CD4-positive, CD25-positive, alpha-beta regulatory T cell (primary cell): ENCODE results near the gene TNFRSF14. TPM values are rescaled to one million over a fixed set of nuclear protein-coding genes. Genes with fewer than 3 reads are reported as not detected.

Experiments
- ATAC-seq, 2 donors: fragments of 150-1000 bp; cut with Tn5 transposase; one replicate each; pipeline ENCODE4 v1.10.0; 2021; ENCODE audit warnings: low read depth in 2 of 2, moderate number of reproducible peaks in 2 of 2, moderate library complexity in 1 of 2
- DNase-seq, 3 donors: peaks; one replicate each; pipeline versions ENCODE4 v3.0.0 to v3.0.0-alpha.2; 2012 to 2022; ENCODE audit warnings: mixed read lengths in 1 of 3
- H3K27ac ChIP-seq: one replicate; pipeline ENCODE4 v1.7.0; 2013; ENCODE audit warnings: mild to moderate bottlenecking, low read length; ENCODE audit not compliant: insufficient read depth, poor library complexity, severe bottlenecking
- H3K27me3 ChIP-seq: one replicate; pipeline ENCODE4 v1.7.0; 2013; ENCODE audit warnings: low read length; ENCODE audit not compliant: control insufficient read depth, insufficient read depth
- H3K36me3 ChIP-seq: one replicate; pipeline ENCODE4 v1.7.0; 2013; ENCODE audit warnings: mild to moderate bottlenecking, low read length, moderate library complexity; ENCODE audit not compliant: control insufficient read depth, insufficient read depth
- H3K4me1 ChIP-seq: 2 replicates; pipeline ENCODE4 v1.7.0; 2013; ENCODE audit warnings: mild to moderate bottlenecking, low read length; ENCODE audit not compliant: insufficient read depth, control insufficient read depth, poor library complexity, severe bottlenecking
- H3K4me3 ChIP-seq: one replicate; pipeline ENCODE4 v1.7.0; 2013; ENCODE audit warnings: low read depth, mild to moderate bottlenecking, low read length, moderate library complexity
- H3K9me3 ChIP-seq, 2 experiments: 1 replicate in 1 of 2; 2 replicates in 1 of 2; pipeline ENCODE4 v1.7.0; 2013; ENCODE audit warnings: low read length in 2 of 2, mild to moderate bottlenecking in 1 of 2, moderate library complexity in 1 of 2; ENCODE audit not compliant: control insufficient read depth in 2 of 2
- H3K27ac Mint-ChIP-seq, 3 donors: one replicate each; pipeline ENCODE4 v1.8.0; 2020 to 2022; ENCODE audit warnings: mild to moderate bottlenecking in 3 of 3, mixed read lengths in 3 of 3, moderate library complexity in 2 of 3
- H3K27me3 Mint-ChIP-seq: one replicate; pipeline ENCODE4 v1.8.0; 2022; ENCODE audit warnings: mild to moderate bottlenecking, mixed read lengths
- H3K36me3 Mint-ChIP-seq: one replicate; pipeline ENCODE4 v1.8.0; 2020; ENCODE audit warnings: mixed read lengths
- H3K4me1 Mint-ChIP-seq, 4 donors: one replicate each; pipeline ENCODE4 v1.8.0; 2020 to 2022; ENCODE audit warnings: mixed read lengths in 4 of 4, mild to moderate bottlenecking in 1 of 4
- H3K4me3 Mint-ChIP-seq, 4 donors: one replicate each; pipeline ENCODE4 v1.8.0; 2020 to 2022; ENCODE audit warnings: mild to moderate bottlenecking in 4 of 4, mixed read lengths in 4 of 4, moderate library complexity in 3 of 4
- H3K9me3 Mint-ChIP-seq, 7 donors: one replicate each; pipeline ENCODE4 v1.8.0; 2020 to 2022; ENCODE audit warnings: mixed read lengths in 7 of 7, mild to moderate bottlenecking in 3 of 7, moderate library complexity in 2 of 7
- polyA plus RNA-seq, 4 donors: library from polyadenylated mRNA; unstranded; fragments of 300-500 nt; fragmentation: Illumina TruSeq; gene quantifications; one replicate each; pipeline ENCODE4 v1.2.3, GENCODE V29; 2021
- total RNA-seq: library from RNA; stranded (reverse); gene quantifications from one replicate; pipeline ENCODE4 v1.2.3, GENCODE V29; 2022

TNFRSF14 gene
- total and polyA plus RNA-seq, 5 donors from 2014 or later: 57.3 to 235 (median 74.2) TPM

GRCh38 chr1:2534687-2535441 is 21.3 kb upstream of the TNFRSF14 start:
- no peaks in the 10 kb centered on the region for H3K36me3 Mint-ChIP-seq
- H3K4me3 ChIP-seq: no peak overlapping the region
- ATAC-seq (no peak), DNase-seq (no peak)
- no peaks in the 10 kb centered on the region for H3K36me3 ChIP-seq
- peak overlapping the region in 1 of 4 donors; percentile 29 for H3K4me3 Mint-ChIP-seq
- peaks cover 3% of the 10 kb centered on the region for H3K27me3 ChIP-seq
- H3K27ac Mint-ChIP-seq: peak overlapping the region in 1 of 3 donors; percentile 66
- H3K27me3 Mint-ChIP-seq: peaks cover 42% of the 10 kb centered on the region
- H3K4me1 ChIP-seq: peaks cover 13% of the 10 kb centered on the region
- peaks cover 0 to 10% (median 0%) of the 10 kb centered on the region in 4 donors for H3K4me1 Mint-ChIP-seq
- no peak overlapping the region for H3K27ac ChIP-seq
- H3K9me3 ChIP-seq: no peaks in the 10 kb centered on the region
- H3K9me3 Mint-ChIP-seq: no peaks in the 10 kb centered on the region

DNA sequence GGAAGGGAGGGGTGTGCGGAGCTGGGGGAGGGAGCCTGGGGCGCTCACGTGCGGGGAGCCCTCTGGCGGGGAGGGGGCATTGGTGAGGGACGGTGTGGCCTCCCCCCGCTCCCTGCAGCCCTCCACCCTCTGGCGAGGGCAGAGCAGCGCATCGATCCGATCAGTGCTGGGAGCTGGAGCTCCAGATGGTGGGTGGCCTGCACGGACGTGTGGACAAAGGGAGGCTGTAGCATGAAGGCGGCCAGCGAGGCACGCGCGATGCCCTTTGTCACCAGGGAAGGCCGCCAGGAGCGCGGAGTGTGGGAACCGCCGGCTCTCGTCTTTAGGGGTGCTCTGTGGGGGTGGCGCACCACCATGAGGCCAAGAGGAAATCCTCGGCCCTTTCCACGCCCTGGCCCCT is 20.7 kb upstream of the TNFRSF14 start:
- Mint-ChIP-seq H3K4me1 (peaks cover 0 to 10% (median 0%) of the 10 kb centered on the region in 4 donors), H3K9me3 (no peaks in the 10 kb centered on the region), H3K36me3 (no peaks in the 10 kb centered on the region), H3K4me3 (peak overlapping the region in 1 of 4 donors; percentile 29), H3K27me3 (peaks cover 42% of the 10 kb centered on the region), H3K27ac (no peak overlapping the region)
- Histone ChIP-seq H3K36me3 (no peaks in the 10 kb centered on the region), H3K27ac (no peak overlapping the region), H3K4me3 (no peak overlapping the region), H3K9me3 (no peaks in the 10 kb centered on the region), H3K4me1 (peaks cover 7% of the 10 kb centered on the region), H3K27me3 (peaks cover 3% of the 10 kb centered on the region)
- ATAC-seq (no peak), DNase-seq (no peak)

DNA sequence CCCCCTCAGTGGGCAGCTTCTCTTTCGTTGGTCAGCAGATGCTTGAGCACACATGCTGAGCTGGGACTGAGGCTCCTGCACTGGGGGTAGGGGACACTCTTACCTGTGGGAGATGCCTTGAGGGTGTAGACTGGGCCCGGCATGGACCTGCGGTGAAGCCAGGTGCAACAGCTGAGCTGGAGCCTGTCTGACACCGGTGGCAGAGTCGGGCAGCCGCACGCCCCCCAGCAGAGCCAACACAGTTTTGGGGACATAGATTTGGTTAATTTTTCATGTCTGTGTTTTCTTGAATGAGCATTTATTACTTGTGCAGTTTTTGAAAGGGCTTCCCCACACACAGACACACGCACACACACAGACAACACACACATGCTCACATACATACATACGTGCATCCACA is 20.2 kb upstream of the TNFRSF14 start:
- Mint-ChIP-seq H3K4me1 (peaks cover 0 to 6% (median 0%) of the 10 kb centered on the region in 4 donors), H3K36me3 (no peaks in the 10 kb centered on the region), H3K9me3 (no peaks in the 10 kb centered on the region), H3K4me3 (no peak overlapping the region), H3K27ac (no peak overlapping the region), H3K27me3 (peaks cover 39% of the 10 kb centered on the region)
- Histone ChIP-seq H3K27ac (no peak overlapping the region), H3K4me3 (no peak overlapping the region), H3K9me3 (no peaks in the 10 kb centered on the region), H3K27me3 (peaks cover 3% of the 10 kb centered on the region), H3K36me3 (no peaks in the 10 kb centered on the region), H3K4me1 (peaks cover 5% of the 10 kb centered on the region)
- ATAC-seq (no peak), DNase-seq (no peak)

DNA sequence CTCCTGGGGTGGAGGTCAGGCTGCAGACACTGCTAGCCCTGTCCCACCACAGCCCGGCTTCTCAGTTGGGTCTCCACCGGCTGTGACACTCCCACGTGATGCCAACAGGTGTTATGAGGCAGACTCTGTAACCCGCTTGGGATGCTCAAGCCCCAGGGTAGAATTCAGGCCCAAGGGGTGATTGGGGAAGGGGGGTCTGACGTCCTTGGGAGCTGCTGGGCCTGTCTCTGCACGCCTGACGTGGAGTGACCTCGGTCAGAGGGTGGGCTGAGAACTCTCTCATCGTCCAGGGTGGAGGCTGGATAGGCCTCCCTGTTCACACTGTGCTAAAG is 18.4 kb upstream of the TNFRSF14 start:
- H3K4me3 ChIP-seq: no peak overlapping the region
- ATAC-seq (no peak), DNase-seq (no peak)
- Mint-ChIP-seq H3K9me3 (no peaks in the 10 kb centered on the region), H3K36me3 (no peaks in the 10 kb centered on the region), H3K27me3 (peaks cover 30% of the 10 kb centered on the region), H3K27ac (no peak overlapping the region), H3K4me1 (peaks cover 0 to 12% (median 3%) of the 10 kb centered on the region in 4 donors), H3K4me3 (no peak overlapping the region)
- H3K4me1 ChIP-seq: peaks cover 7% of the 10 kb centered on the region
- H3K27me3 ChIP-seq: no peaks in the 10 kb centered on the region
- H3K9me3 ChIP-seq: no peaks in the 10 kb centered on the region
- no peak overlapping the region for H3K27ac ChIP-seq
- H3K36me3 ChIP-seq: no peaks in the 10 kb centered on the region

DNA sequence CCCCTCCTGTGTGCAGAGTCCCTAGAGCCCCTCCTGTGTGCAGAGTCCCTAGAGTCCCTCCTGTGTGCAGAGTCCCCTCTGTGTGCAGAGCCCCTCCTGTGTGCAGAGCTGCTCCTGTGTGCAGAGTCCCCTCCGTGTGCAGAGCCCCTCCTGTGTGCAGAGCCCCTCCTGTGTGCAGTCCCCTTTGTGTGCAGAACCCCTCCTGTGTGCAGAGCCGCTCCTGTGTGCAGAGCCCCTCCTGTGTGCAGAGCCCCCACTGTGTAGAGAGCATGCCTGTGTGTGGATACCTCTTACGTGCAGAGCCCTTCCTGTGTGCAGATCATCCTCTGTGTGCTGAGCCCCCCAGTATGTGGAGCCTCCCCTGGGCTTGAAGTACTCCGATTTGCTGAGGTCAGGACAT is 17.8 kb upstream of the TNFRSF14 start:
- no peaks in the 10 kb centered on the region for H3K27me3 ChIP-seq

DNA sequence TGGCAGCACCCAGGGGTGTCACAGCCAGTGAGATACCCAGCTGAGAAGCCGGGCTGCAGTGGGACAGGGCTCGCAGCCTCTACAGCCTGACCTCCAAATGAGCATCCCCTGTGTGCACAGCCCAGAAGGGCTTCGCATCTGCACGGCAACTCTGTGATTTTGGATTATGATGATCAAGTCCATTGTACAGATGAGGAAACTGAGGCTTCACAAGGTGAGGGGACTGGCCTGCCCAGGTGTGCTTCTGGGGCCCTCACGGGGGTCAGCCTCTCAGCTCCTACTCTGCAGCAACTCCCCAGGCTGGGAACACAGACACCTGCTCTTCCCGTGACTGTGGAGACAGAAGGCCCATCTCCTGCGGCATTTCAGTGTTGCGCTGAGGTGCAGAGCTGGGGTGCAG is 17.3 kb upstream of the TNFRSF14 start:
- Histone ChIP-seq H3K4me3 (no peak overlapping the region), H3K36me3 (no peaks in the 10 kb centered on the region), H3K9me3 (no peaks in the 10 kb centered on the region), H3K27ac (no peak overlapping the region), H3K27me3 (no peaks in the 10 kb centered on the region), H3K4me1 (peaks cover 12% of the 10 kb centered on the region)
- DNase-seq (no peak), ATAC-seq (no peak)
- H3K4me3 Mint-ChIP-seq: peak overlapping the region in 1 of 4 donors; percentile 71
- H3K27me3 Mint-ChIP-seq: peaks cover 21% of the 10 kb centered on the region
- H3K4me1 Mint-ChIP-seq: peaks cover 0 to 12% (median 3%) of the 10 kb centered on the region in 4 donors
- H3K36me3 Mint-ChIP-seq: no peaks in the 10 kb centered on the region
- H3K9me3 Mint-ChIP-seq: no peaks in the 10 kb centered on the region
- no peak overlapping the region for H3K27ac Mint-ChIP-seq

More for the DNA sequence above, 17.8 kb upstream of the TNFRSF14 start:
- DNase-seq (no peak), ATAC-seq (no peak)
- no peaks in the 10 kb centered on the region for H3K9me3 Mint-ChIP-seq
- H3K4me1 Mint-ChIP-seq: peaks cover 0 to 12% (median 3%) of the 10 kb centered on the region in 4 donors
- no peaks in the 10 kb centered on the region for H3K36me3 Mint-ChIP-seq
- Histone ChIP-seq H3K9me3 (no peaks in the 10 kb centered on the region), H3K4me1 (peaks cover 7% of the 10 kb centered on the region), H3K4me3 (no peak overlapping the region), H3K27ac (no peak overlapping the region), H3K36me3 (no peaks in the 10 kb centered on the region)
- H3K27ac Mint-ChIP-seq: no peak overlapping the region
- H3K27me3 Mint-ChIP-seq: peaks cover 25% of the 10 kb centered on the region
- H3K4me3 Mint-ChIP-seq: peak overlapping the region in 1 of 4 donors; percentile 71

GRCh38 chr1:2539312-2539907 is 16.8 kb upstream of the TNFRSF14 start:
- H3K4me1 Mint-ChIP-seq: peaks cover 0 to 12% (median 3%) of the 10 kb centered on the region in 4 donors
- ATAC-seq (no peak), DNase-seq (no peak)
- H3K4me3 ChIP-seq: no peak overlapping the region
- H3K27ac Mint-ChIP-seq: no peak overlapping the region
- H3K36me3 Mint-ChIP-seq: no peaks in the 10 kb centered on the region
- peaks cover 18% of the 10 kb centered on the region for H3K27me3 Mint-ChIP-seq
- no peaks in the 10 kb centered on the region for H3K27me3 ChIP-seq
- H3K9me3 Mint-ChIP-seq: no peaks in the 10 kb centered on the region
- no peaks in the 10 kb centered on the region for H3K36me3 ChIP-seq
- H3K4me3 Mint-ChIP-seq: no peak overlapping the region
- H3K27ac ChIP-seq: no peak overlapping the region
- no peaks in the 10 kb centered on the region for H3K9me3 ChIP-seq
- H3K4me1 ChIP-seq: peaks cover 16% of the 10 kb centered on the region
